HepG2 (cell line): ENCODE measurements around the gene NOTO. TPM values are rescaled to one million over a fixed set of nuclear protein-coding genes. Genes with fewer than 3 reads are reported as not detected.

Source experiments
- GFI1 ChIP-seq: sonication (generic); formaldehyde crosslinking; IDR thresholded peaks from 2 replicates; pipeline ENCODE4 v1.5.0; 2020; ENCODE audit warnings: missing genetic modification reagents, mild to moderate bottlenecking, borderline replicate concordance
- GRHL1 ChIP-seq: sonication (generic); formaldehyde crosslinking; conservative IDR thresholded peaks from 2 replicates; pipeline ENCODE4 v1.8.0; 2022; ENCODE audit warnings: missing genetic modification reagents
- HINFP ChIP-seq: sonication (generic); formaldehyde crosslinking; IDR thresholded peaks from 2 replicates; pipeline ENCODE4 v1.4.0; 2020; ENCODE audit warnings: low read depth, mild to moderate bottlenecking, missing genetic modification reagents
- HIVEP1 ChIP-seq: sonication (generic); formaldehyde crosslinking; IDR thresholded peaks from 2 replicates; pipeline ENCODE4 v1.4.0; 2020; ENCODE audit warnings: mild to moderate bottlenecking, missing genetic modification reagents
- HMGA1 ChIP-seq: sonication (generic); formaldehyde crosslinking; conservative IDR thresholded peaks from 2 replicates; pipeline ENCODE4 v1.4.0; 2020; ENCODE audit warnings: missing genetic modification reagents
- ISL2 ChIP-seq: sonication (generic); formaldehyde crosslinking; IDR thresholded peaks from 2 replicates; pipeline ENCODE4 v1.5.0; 2020; ENCODE audit warnings: missing genetic modification reagents
- MYC ChIP-seq: sonication (generic); formaldehyde crosslinking; IDR thresholded peaks from 2 replicates; pipeline ENCODE4 v1.9.0; 2021; ENCODE audit warnings: missing genetic modification reagents, borderline replicate concordance
- MZF1 ChIP-seq: sonication (generic); formaldehyde crosslinking; IDR thresholded peaks from 2 replicates; pipeline ENCODE4 v1.8.1; 2023; ENCODE audit warnings: mild to moderate bottlenecking, missing genetic modification reagents, borderline replicate concordance
- SMARCC2 ChIP-seq: fragments of 450-650 bp; IDR thresholded peaks from 2 replicates; pipeline ENCODE4 v1.6.1; 2017; ENCODE audit warnings: antibody characterized with exemption, mild to moderate bottlenecking
- SNAPC4 ChIP-seq: sonication (generic); formaldehyde crosslinking; IDR thresholded peaks from 2 replicates; pipeline ENCODE4 v1.4.0; 2020; ENCODE audit warnings: mild to moderate bottlenecking, missing genetic modification reagents
- ZNF335 ChIP-seq: sonication (generic); formaldehyde crosslinking; IDR thresholded peaks from 2 replicates; pipeline ENCODE4 v1.4.0; 2020; ENCODE audit warnings: missing genetic modification reagents
- polyA plus RNA-seq, 8 experiments: library from polyadenylated mRNA; depleted of rRNA in 3 of 8; stranded (reverse) in 7 of 8; unstranded in 1 of 8; fragments of >200 nt; fragmentation: Illumina TruSeq in 4 of 8; extraction: Trizol in 4 of 8; gene quantifications; 2 replicates each; pipeline versions ENCODE4 v1.2.1 to v1.2.3, GENCODE V29; 2011 to 2016; ENCODE audit warnings: low read depth in 4 of 8, missing spikeins in 1 of 8, mixed read lengths in 1 of 8; ENCODE audit not compliant: insufficient read depth in 1 of 8
- total RNA-seq, 5 experiments: library from RNA; depleted of rRNA; stranded (reverse); fragments of >200 nt; fragmentation: Illumina TruSeq; extraction: Trizol; gene quantifications; 2 replicates each; pipeline ENCODE4 v1.2.3, GENCODE V29; 2016; ENCODE audit warnings: low read depth in 1 of 5
- TF ChIP-seq, protein P1 (sequence below): sonication (generic); formaldehyde crosslinking; IDR thresholded peaks from 2 replicates; pipeline ENCODE4 v1.5.1; 2020; ENCODE audit warnings: missing genetic modification reagents, mild to moderate bottlenecking, borderline replicate concordance
- TF ChIP-seq, protein P2 (sequence below): sonication (generic); formaldehyde crosslinking; IDR thresholded peaks from 2 replicates; pipeline ENCODE4 v1.4.0; 2020; ENCODE audit warnings: missing genetic modification reagents, mild to moderate bottlenecking, borderline replicate concordance
- TF ChIP-seq, protein P3 (sequence below): sonication (generic); formaldehyde crosslinking; IDR thresholded peaks from 2 replicates; pipeline ENCODE4 v1.4.0; 2020; ENCODE audit warnings: missing genetic modification reagents

NOTO gene
- total and polyA plus RNA-seq, 2 of the 13 experiments (the other 11 are each of a cell fraction or from before 2014, with no cell fraction given): not detected

- no peak for TF ChIP-seq GFI1 (CRISPR knock-in tag)
- 0 out of 2 replicates have a peak, but pooled peaks have one; percentile 30 for TF ChIP-seq ISL2 (CRISPR knock-in tag)
- TF ChIP-seq, protein P1, sequence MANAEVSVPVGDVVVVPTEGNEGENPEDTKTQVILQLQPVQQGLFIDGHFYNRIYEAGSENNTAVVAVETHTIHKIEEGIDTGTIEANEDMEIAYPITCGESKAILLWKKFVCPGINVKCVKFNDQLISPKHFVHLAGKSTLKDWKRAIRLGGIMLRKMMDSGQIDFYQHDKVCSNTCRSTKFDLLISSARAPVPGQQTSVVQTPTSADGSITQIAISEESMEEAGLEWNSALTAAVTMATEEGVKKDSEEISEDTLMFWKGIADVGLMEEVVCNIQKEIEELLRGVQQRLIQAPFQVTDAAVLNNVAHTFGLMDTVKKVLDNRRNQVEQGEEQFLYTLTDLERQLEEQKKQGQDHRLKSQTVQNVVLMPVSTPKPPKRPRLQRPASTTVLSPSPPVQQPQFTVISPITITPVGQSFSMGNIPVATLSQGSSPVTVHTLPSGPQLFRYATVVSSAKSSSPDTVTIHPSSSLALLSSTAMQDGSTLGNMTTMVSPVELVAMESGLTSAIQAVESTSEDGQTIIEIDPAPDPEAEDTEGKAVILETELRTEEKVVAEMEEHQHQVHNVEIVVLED (CRISPR knock-in tag): no peak
- no peak for TF ChIP-seq MYC
- TF ChIP-seq, protein P2, sequence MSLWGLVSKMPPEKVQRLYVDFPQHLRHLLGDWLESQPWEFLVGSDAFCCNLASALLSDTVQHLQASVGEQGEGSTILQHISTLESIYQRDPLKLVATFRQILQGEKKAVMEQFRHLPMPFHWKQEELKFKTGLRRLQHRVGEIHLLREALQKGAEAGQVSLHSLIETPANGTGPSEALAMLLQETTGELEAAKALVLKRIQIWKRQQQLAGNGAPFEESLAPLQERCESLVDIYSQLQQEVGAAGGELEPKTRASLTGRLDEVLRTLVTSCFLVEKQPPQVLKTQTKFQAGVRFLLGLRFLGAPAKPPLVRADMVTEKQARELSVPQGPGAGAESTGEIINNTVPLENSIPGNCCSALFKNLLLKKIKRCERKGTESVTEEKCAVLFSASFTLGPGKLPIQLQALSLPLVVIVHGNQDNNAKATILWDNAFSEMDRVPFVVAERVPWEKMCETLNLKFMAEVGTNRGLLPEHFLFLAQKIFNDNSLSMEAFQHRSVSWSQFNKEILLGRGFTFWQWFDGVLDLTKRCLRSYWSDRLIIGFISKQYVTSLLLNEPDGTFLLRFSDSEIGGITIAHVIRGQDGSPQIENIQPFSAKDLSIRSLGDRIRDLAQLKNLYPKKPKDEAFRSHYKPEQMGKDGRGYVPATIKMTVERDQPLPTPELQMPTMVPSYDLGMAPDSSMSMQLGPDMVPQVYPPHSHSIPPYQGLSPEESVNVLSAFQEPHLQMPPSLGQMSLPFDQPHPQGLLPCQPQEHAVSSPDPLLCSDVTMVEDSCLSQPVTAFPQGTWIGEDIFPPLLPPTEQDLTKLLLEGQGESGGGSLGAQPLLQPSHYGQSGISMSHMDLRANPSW: no peak
- no peak for TF ChIP-seq GRHL1
- TF ChIP-seq, protein P3, sequence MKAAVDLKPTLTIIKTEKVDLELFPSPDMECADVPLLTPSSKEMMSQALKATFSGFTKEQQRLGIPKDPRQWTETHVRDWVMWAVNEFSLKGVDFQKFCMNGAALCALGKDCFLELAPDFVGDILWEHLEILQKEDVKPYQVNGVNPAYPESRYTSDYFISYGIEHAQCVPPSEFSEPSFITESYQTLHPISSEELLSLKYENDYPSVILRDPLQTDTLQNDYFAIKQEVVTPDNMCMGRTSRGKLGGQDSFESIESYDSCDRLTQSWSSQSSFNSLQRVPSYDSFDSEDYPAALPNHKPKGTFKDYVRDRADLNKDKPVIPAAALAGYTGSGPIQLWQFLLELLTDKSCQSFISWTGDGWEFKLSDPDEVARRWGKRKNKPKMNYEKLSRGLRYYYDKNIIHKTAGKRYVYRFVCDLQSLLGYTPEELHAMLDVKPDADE: no peak
- no peak for TF ChIP-seq HIVEP1
- TF ChIP-seq MZF1: no peak
- TF ChIP-seq ZNF335 (CRISPR knock-in tag): no peak
- TF ChIP-seq SNAPC4: no peak
- TF ChIP-seq SMARCC2: no peak
- TF ChIP-seq HINFP (CRISPR knock-in tag): no peak
- no peak for TF ChIP-seq HMGA1
These were observed 10.2 kb downstream of the NOTO start (continued) for GRCh38 chr2:73212448-73213176.
